K562 (cell line): ENCODE data around the gene NDFIP1. TPM values are rescaled to one million over a fixed set of nuclear protein-coding genes. Genes with fewer than 3 reads are reported as not detected.

ENCODE experiments used
- ATAC-seq: fragments of 200-7000 bp; cut with Tn5 transposase; 3 replicates; pipeline ENCODE4 v1.9.1; 2020; ENCODE audit warnings: moderate library complexity
- BruUV-seq: library from RNA; stranded (reverse); fragments of 400-500 nt; replicated peaks from 2 replicates; lab custom pipeline; 2021; lab: Mats Ljungman, UMichigan
- CTCF ChIA-PET: fragments of 300-600 bp; formaldehyde crosslinking; extraction: SDS; loops from one replicate; lab custom pipeline; 2021; ENCODE audit warnings: low intra/inter-chr PET ratio; lab: Yijun Ruan, JAX
- POLR2A ChIA-PET: fragments of 300-600, 350-650 bp; sonication (Branson Sonifier 250); formaldehyde crosslinking; extraction: SDS; loops from one replicate; lab custom pipeline; 2021; ENCODE audit warnings: antibody characterized with exemption, inconsistent platforms; lab: Yijun Ruan, JAX
- DNase-seq, 4 experiments: peaks; one replicate each; pipeline versions ENCODE4 v3.0.0 to v3.0.0-alpha.2; 2011 to 2018; ENCODE audit warnings: low spot score in 3 of 4, mixed read lengths in 3 of 4; ENCODE audit errors: extremely low read depth in 1 of 4
- FAIRE-seq: peaks from 2 replicates; lab custom pipeline; 2011; peaks lifted over from hg19 to GRCh38; lab: Jason Lieb, UNC
- H2AFZ ChIP-seq: 2 replicates; pipeline ENCODE4 v1.6.0; 2011; ENCODE audit warnings: low read depth, low read length, control low read depth, inconsistent platforms
- H3K27ac ChIP-seq: fragments of 200-600 bp; 3 replicates; pipeline ENCODE4 v1.8.0; 2011; ENCODE audit warnings: low read depth, mild to moderate bottlenecking, control low read depth, inconsistent platforms, low read length, moderate library complexity, mixed read lengths; ENCODE audit errors: extremely low read depth
- H3K27me3 ChIP-seq, 2 experiments: fragments of 300-600 bp in 1 of 2; 2 replicates in 1 of 2; 3 replicates in 1 of 2; pipeline versions ENCODE4 v1.6.0 to v1.8.0; 2011; ENCODE audit warnings: inconsistent platforms in 2 of 2, low read length in 2 of 2, mild to moderate bottlenecking in 1 of 2, mixed read lengths in 1 of 2, moderate library complexity in 1 of 2; ENCODE audit not compliant: control insufficient read depth in 2 of 2, insufficient read depth in 2 of 2
- H3K36me3 ChIP-seq: fragments of 300-600 bp; 3 replicates; pipeline ENCODE4 v1.8.0; 2011; ENCODE audit warnings: mild to moderate bottlenecking, low read length, inconsistent platforms; ENCODE audit not compliant: control insufficient read depth, insufficient read depth
- H3K4me1 ChIP-seq, 2 experiments: fragments of 200-600 bp in 1 of 2; replicated peaks in 1 of 2; 2 replicates in 1 of 2; 3 replicates in 1 of 2; pipeline versions ENCODE4 v1.5.1 to v1.8.0; 2011; ENCODE audit warnings: inconsistent platforms in 2 of 2, low read length in 2 of 2, mild to moderate bottlenecking in 1 of 2, mixed read lengths in 1 of 2, moderate library complexity in 1 of 2; ENCODE audit not compliant: control insufficient read depth in 2 of 2, insufficient read depth in 2 of 2
- H3K4me2 ChIP-seq: 2 replicates; pipeline ENCODE4 v1.6.1; 2011; ENCODE audit warnings: low read length, control low read depth, inconsistent platforms, mixed read lengths; ENCODE audit not compliant: insufficient read depth
- H3K4me3 ChIP-seq: fragments of 200-600 bp; sonication (generic), shearing (Covaris generic); 2 replicates; pipeline ENCODE4 v1.5.1; 2016; ENCODE audit warnings: control low read depth, inconsistent platforms
- H3K79me2 ChIP-seq: fragments of 200-600 bp; 3 replicates; pipeline ENCODE4 v1.8.0; 2011; ENCODE audit warnings: low read length, inconsistent platforms; ENCODE audit not compliant: control insufficient read depth, insufficient read depth
- H3K9ac ChIP-seq, 2 experiments: 2 replicates each; pipeline versions ENCODE4 v1.6.0 to v1.6.1; 2011; ENCODE audit warnings: low read depth in 2 of 2, low read length in 2 of 2, control low read depth in 1 of 2, inconsistent platforms in 1 of 2, mild to moderate bottlenecking in 1 of 2, mixed read lengths in 1 of 2; ENCODE audit not compliant: insufficient read depth in 1 of 2
- H3K9me1 ChIP-seq: one replicate; pipeline ENCODE4 v1.6.0; 2011; ENCODE audit warnings: inconsistent platforms, mild to moderate bottlenecking, low read length, moderate library complexity; ENCODE audit not compliant: control insufficient read depth, insufficient read depth
- H3K9me3 ChIP-seq: replicated peaks from 2 replicates; pipeline ENCODE4 v1.5.1; 2011; ENCODE audit warnings: low read depth, low read length, inconsistent platforms; ENCODE audit not compliant: control insufficient read depth, insufficient read depth
- H4K20me1 ChIP-seq: replicated peaks from 2 replicates; pipeline ENCODE4 v1.6.1; 2011; ENCODE audit warnings: low read length, inconsistent platforms, mixed read lengths; ENCODE audit not compliant: control insufficient read depth, insufficient read depth
- CREB3 ChIP-seq: fragments of 450-650 bp; conservative IDR thresholded peaks from 2 replicates; pipeline ENCODE4 v1.6.1; 2016; ENCODE audit warnings: missing genetic modification characterization, low read depth, mild to moderate bottlenecking, missing compliant biosample characterization, moderate library complexity
- CREB5 ChIP-seq: fragments of 250-450 bp; sonication (Bioruptor Pico); IDR thresholded peaks from 2 replicates; pipeline ENCODE4 v1.5.0; 2020; ENCODE audit warnings: mild to moderate bottlenecking
- ELF2 ChIP-seq: fragments of 250-450 bp; sonication (Bioruptor Pico); IDR thresholded peaks from 2 replicates; pipeline ENCODE4 v1.5.0; 2021; ENCODE audit warnings: mild to moderate bottlenecking
- EWSR1 ChIP-seq: fragments of 450-650 bp; IDR thresholded peaks from 2 replicates; pipeline ENCODE4 v1.6.1; 2018; ENCODE audit warnings: borderline replicate concordance, mild to moderate bottlenecking, low read depth, moderate library complexity; ENCODE audit not compliant: partially characterized antibody
- GTF2F1 ChIP-seq: IDR thresholded peaks from 2 replicates; pipeline ENCODE4 v1.6.1; 2011; ENCODE audit warnings: low read depth, low read length, improper control_type of control experiment
- ILK ChIP-seq: fragments of 450-650 bp; IDR thresholded peaks from 2 replicates; pipeline ENCODE4 v1.6.1; 2016; ENCODE audit warnings: missing genetic modification characterization, low read depth, mild to moderate bottlenecking, missing compliant biosample characterization, moderate library complexity, borderline replicate concordance
- ZNF217 ChIP-seq: sonication (generic); formaldehyde crosslinking; IDR thresholded peaks from 2 replicates; pipeline ENCODE4 v1.8.0; 2022; ENCODE audit warnings: mild to moderate bottlenecking, missing genetic modification reagents
- ZNF79 ChIP-seq: fragments of 250-450 bp; sonication (Bioruptor Pico); IDR thresholded peaks from 2 replicates; pipeline ENCODE4 v1.4.0; 2020; ENCODE audit warnings: low read depth, mild to moderate bottlenecking, moderate library complexity
- WGBS: fragments of 100-300 bp; shearing (Covaris generic); methylation state at CpG from one replicate; pipeline ENCODE4 v1.1.6; 2016; ENCODE audit warnings: low coverage, mixed read lengths; ENCODE audit not compliant: insufficient coverage; ENCODE audit errors: missing lambda C conversion rate; 5-methylcytosine and 5-hydroxymethylcytosine counted together
- in situ Hi-C: fragments of 300-500 bp; cut with MboI; formaldehyde crosslinking; loops from 4 replicates; pipeline ENCODE4 v1.15.0; 2018; ENCODE audit warnings: inconsistent platforms, mixed read lengths
- intact Hi-C: fragments of 100-400 bp; cut with micrococcal nuclease; formaldehyde crosslinking; loops from 2 replicates; pipeline ENCODE4 v1.14.2; 2022
- polyA plus RNA-seq, 8 experiments: library from polyadenylated mRNA; depleted of rRNA in 4 of 8; stranded (reverse) in 5 of 8; unstranded in 3 of 8; fragments of >200 nt; fragmentation: Nextera tagmentation in 2 of 8; fragmentation: Illumina TruSeq in 1 of 8; extraction: Ambion mirVana in 2 of 8; extraction: Trizol in 1 of 8; gene quantifications; 2 replicates each; pipeline versions ENCODE4 v1.2.1 to v1.2.3, GENCODE V29; 2011 to 2014; ENCODE audit warnings: inconsistent platforms in 1 of 8, missing spikeins in 1 of 8
- total RNA-seq, 7 experiments: library from RNA; depleted of rRNA in 6 of 7; stranded (reverse); fragments of >200 nt in 6 of 7; fragmentation: Illumina TruSeq in 2 of 7; extraction: Trizol in 2 of 7; gene quantifications; 2 replicates each; pipeline versions ENCODE4 v1.2.1 to v1.2.3, GENCODE V29; 2011 to 2021; ENCODE audit warnings: low replicate concordance in 1 of 7
- TF ChIP-seq, protein P1 (sequence below), 2 experiments: fragments of 450-650 bp in 1 of 2; sonication (generic) in 1 of 2; formaldehyde crosslinking in 1 of 2; IDR thresholded peaks; 2 replicates each; pipeline versions ENCODE4 v1.7.1 to v1.9.0; 2016 to 2022; ENCODE audit warnings: inconsistent platforms in 1 of 2, mild to moderate bottlenecking in 1 of 2, missing genetic modification reagents in 1 of 2

Gene NDFIP1
- total and polyA plus RNA-seq, 9 of the 15 experiments (the other 6 are each of a cell fraction or from before 2014, with no cell fraction given) = 5.3 to 37.5 (median 31.9) TPM

DNA sequence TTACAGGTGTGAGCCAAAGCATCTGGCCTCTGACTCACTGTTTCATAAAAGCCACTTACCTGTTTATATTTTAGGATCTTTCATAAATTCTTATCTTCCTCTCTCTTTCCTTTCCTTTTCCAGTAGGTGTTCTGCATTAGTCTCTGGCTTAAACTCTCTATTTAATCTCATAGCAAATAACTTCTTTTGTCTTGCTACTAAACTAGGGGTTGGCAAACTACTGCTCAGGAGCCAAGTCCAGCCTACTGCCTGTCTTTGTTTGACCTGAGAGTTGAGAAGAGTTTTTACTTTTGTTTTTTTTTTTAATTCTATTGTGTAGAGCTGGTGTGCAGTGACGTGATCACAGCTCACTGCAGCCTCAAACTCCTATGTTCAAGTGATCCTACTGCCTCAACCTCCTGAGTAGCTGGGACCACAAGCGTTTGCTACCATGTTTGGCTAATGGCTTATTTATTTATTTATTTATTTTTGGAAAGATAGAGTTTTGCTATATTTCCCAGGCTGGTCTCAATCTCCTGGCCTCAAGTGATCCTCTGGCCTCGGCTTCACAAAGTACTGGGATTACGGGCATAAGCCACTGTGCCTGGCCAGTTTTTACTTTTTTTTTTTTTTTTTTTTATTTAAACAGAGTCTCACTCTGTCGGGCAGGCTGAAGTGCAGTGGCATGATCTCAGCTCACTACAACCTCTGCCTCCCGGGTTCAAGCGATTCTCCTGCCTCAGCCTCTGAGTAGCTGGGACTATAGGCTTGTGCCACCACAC lies 5.4 kb upstream of the NDFIP1 start:
- ChIA-PET POLR2A (no interaction called here), CTCF (no interaction called here)
- Histone ChIP-seq H3K4me1 (peaks cover 1 to 8% of the 10 kb centered on the region in 2 experiments), H3K4me2 (no peak overlapping the region), H3K27me3 (no peaks in the 10 kb centered on the region), H2AFZ (no peak overlapping the region), H3K9ac (no peak overlapping the region), H3K36me3 (no peaks in the 10 kb centered on the region), H3K4me3 (no peak overlapping the region), H3K9me1 (no peaks in the 10 kb centered on the region), H3K79me2 (no peaks in the 10 kb centered on the region), H3K9me3 (no peaks in the 10 kb centered on the region), H4K20me1 (no peaks in the 10 kb centered on the region), H3K27ac (no peak overlapping the region)
- intact Hi-C loops (no loop called here), in situ Hi-C loops (no loop called here)
- FAIRE-seq (no peak), DNase-seq (no peak), ATAC-seq (no peak)
- no TSS peak for BruUV-seq
- WGBS = 78% methylated on average over 4 of the region's 7 CpGs
- TF ChIP-seq, protein P1, sequence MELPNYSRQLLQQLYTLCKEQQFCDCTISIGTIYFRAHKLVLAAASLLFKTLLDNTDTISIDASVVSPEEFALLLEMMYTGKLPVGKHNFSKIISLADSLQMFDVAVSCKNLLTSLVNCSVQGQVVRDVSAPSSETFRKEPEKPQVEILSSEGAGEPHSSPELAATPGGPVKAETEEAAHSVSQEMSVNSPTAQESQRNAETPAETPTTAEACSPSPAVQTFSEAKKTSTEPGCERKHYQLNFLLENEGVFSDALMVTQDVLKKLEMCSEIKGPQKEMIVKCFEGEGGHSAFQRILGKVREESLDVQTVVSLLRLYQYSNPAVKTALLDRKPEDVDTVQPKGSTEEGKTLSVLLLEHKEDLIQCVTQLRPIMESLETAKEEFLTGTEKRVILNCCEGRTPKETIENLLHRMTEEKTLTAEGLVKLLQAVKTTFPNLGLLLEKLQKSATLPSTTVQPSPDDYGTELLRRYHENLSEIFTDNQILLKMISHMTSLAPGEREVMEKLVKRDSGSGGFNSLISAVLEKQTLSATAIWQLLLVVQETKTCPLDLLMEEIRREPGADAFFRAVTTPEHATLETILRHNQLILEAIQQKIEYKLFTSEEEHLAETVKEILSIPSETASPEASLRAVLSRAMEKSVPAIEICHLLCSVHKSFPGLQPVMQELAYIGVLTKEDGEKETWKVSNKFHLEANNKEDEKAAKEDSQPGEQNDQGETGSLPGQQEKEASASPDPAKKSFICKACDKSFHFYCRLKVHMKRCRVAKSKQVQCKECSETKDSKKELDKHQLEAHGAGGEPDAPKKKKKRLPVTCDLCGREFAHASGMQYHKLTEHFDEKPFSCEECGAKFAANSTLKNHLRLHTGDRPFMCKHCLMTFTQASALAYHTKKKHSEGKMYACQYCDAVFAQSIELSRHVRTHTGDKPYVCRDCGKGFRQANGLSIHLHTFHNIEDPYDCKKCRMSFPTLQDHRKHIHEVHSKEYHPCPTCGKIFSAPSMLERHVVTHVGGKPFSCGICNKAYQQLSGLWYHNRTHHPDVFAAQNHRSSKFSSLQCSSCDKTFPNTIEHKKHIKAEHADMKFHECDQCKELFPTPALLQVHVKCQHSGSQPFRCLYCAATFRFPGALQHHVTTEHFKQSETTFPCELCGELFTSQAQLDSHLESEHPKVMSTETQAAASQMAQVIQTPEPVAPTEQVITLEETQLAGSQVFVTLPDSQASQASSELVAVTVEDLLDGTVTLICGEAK (IDR thresholded peaks at IDR 0.05) = no peak
- TF ChIP-seq, protein P1 (CRISPR knock-in tag; IDR thresholded peaks at IDR 0.05) = no peak
- TF ChIP-seq GTF2F1 = no peak
- TF ChIP-seq ZNF217 (CRISPR knock-in tag) = no peak
- no peak for TF ChIP-seq ELF2 (CRISPR knock-in tag)
- no peak for TF ChIP-seq ZNF79 (CRISPR knock-in tag)
- TF ChIP-seq CREB5 = no peak
- no peak for TF ChIP-seq EWSR1
- no peak for TF ChIP-seq ILK
- TF ChIP-seq CREB3 = no peak
